ENCODE data around the gene P3R3URF.
A peak's percentile ranks its signal among the peaks of the same experiment; 100 is the strongest.

The P3R3URF gene

DNA sequence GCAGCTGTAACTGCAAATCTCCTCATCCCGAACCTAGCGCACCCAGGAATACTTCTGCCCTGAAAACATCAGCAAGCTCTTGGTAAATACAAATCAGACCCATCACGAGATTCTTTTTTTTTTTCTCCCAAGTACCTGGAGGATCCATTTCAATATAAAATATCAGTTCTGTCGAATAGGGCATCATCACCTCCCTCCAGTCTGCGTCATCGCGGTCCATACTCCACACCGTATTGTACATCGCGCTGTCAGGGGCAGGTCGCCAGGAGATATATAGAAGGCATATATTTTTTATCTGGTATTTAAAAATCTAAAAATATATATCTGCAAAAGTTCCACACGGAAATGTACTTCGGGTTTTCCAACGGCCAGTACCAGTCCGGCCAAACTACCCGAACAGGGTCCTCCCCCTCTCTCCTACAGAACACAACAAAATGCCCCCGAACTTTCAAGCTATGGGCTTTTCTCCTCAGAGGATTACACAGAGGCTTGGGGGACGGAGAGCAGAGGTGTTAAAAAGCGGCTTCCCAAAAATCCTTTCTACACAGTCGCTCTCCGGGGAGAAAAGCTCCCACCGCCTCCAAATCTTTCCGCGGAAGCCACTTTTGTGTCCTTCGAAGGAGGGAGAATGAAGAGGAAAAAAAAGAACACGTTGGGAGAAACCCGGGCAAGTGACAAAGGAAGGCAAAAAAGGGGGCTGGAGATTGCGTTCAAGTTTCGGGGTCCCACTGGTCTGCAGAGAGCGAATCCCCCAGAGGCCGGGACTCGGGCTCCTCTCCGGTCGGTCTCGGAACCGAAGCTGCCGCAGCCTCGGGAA is 44.4 kb downstream of the P3R3URF start:
- DNase-seq (ENCODE audit: low spot score) = peak; percentile 19

- DNase-seq (ENCODE audit: low spot score) = peak; percentile 11
Observed at GRCh38 chr1:46131093-46131492, 45.2 kb downstream of the P3R3URF start.

DNA sequence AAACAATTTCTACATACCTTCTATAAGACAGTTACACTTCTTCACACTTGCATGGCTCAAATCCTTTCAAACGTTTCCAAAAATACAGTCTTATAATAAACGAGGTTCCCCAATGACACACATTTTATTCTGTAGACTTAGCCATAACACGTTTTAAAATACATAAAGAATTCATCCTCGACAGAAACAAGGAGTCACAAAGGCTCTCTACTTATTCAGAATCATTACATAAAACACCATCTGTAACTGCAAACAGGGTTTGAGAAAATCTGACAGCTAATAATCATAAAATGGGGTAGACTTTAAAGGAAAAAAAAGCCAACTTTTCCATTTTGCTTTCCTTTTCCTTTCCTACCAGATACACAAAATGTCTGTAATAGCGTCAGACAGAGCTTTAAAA is 45.7 kb downstream of the P3R3URF start:
- no peak for DNase-seq (ENCODE audit: low spot score)

GRCh38 chr1:46130121-46130520 is 46.2 kb downstream of the P3R3URF start:
- no peak for DNase-seq (ENCODE audit: low spot score)

- no peak for DNase-seq (ENCODE audit: low spot score)
Observed at GRCh38 chr1:46128344-46128743, 47.9 kb downstream of the P3R3URF start.

Measured in GM03348 (cell line).